ENCODE measurements around the gene PTPRB. TPM values are rescaled to one million over a fixed set of nuclear protein-coding genes. Genes with fewer than 3 reads are reported as not detected.

PTPRB gene
- total and polyA plus RNA-seq, 2 experiments from 2014 or later, result 0.36 to 1.7 TPM

- no peak for DNase-seq (ENCODE audit: low spot score)
- Histone ChIP-seq H3K27ac (no peak overlapping the region), H3K27me3 (no peaks in the 10 kb centered on the region), H3K4me2 (no peak overlapping the region), H3K36me3 (replicated peaks; ENCODE audit: insufficient read depth, low read depth) (no peaks in the 10 kb centered on the region), H2AFZ (no peak overlapping the region), H3K4me3 (no peak overlapping the region), H3K9me3 (ENCODE audit: low read depth) (no peaks in the 10 kb centered on the region), H3K79me2 (no peaks in the 10 kb centered on the region), H4K20me1 (ENCODE audit: insufficient read depth, poor library complexity, severe bottlenecking) (no peaks in the 10 kb centered on the region), H3K9me2 (replicated peaks; ENCODE audit: insufficient read depth) (no peaks in the 10 kb centered on the region), H3K4me1 (ENCODE audit: insufficient read depth) (no peaks in the 10 kb centered on the region)
- TF ChIP-seq EZH2phosphoT487 (IDR thresholded peaks at IDR 0.05; ENCODE audit: low read depth, severe bottlenecking, unreplicated experiment), result no peak
- no peak for TF ChIP-seq EZH2 (IDR thresholded peaks at IDR 0.05; ENCODE audit: borderline replicate concordance)
- no peak for TF ChIP-seq CTCF (IDR thresholded peaks at IDR 0.05; ENCODE audit: poor library complexity)
- WGBS (ENCODE audit: low lambda C conversion rate, missing lambda C conversion rate), result 77% methylated on average over 1 of the region's 1 CpG
These were observed 116.4 kb downstream of the PTPRB start for GRCh38 chr12:70520847-70521246.

GRCh38 chr12:70513426-70513825 is 123.8 kb downstream of the PTPRB start:
- Histone ChIP-seq H3K9me2 (replicated peaks; ENCODE audit: insufficient read depth) (no peaks in the 10 kb centered on the region), H3K4me3 (no peak overlapping the region), H2AFZ (no peak overlapping the region), H3K27ac (no peak overlapping the region), H3K4me2 (no peak overlapping the region), H3K36me3 (replicated peaks; ENCODE audit: insufficient read depth, low read depth) (no peaks in the 10 kb centered on the region), H3K27me3 (no peaks in the 10 kb centered on the region), H3K4me1 (ENCODE audit: insufficient read depth) (no peaks in the 10 kb centered on the region), H3K79me2 (no peaks in the 10 kb centered on the region), H3K9me3 (ENCODE audit: low read depth) (no peaks in the 10 kb centered on the region), H4K20me1 (ENCODE audit: insufficient read depth, poor library complexity, severe bottlenecking) (no peaks in the 10 kb centered on the region)
- DNase-seq (ENCODE audit: low spot score), result no peak
- TF ChIP-seq EZH2phosphoT487 (IDR thresholded peaks at IDR 0.05; ENCODE audit: low read depth, severe bottlenecking, unreplicated experiment), result no peak

- DNase-seq (ENCODE audit: low spot score), result no peak
- no peaks in the 10 kb centered on the region for H3K79me2 ChIP-seq
These were observed 129.1 kb downstream of the PTPRB start for GRCh38 chr12:70508178-70508577.

GRCh38 chr12:70507442-70507841 is 129.8 kb downstream of the PTPRB start:
- no peak for DNase-seq (ENCODE audit: low spot score)
- Histone ChIP-seq H3K27ac (no peak overlapping the region), H2AFZ (no peak overlapping the region), H3K79me2 (no peaks in the 10 kb centered on the region), H3K36me3 (replicated peaks; ENCODE audit: insufficient read depth, low read depth) (no peaks in the 10 kb centered on the region), H3K4me3 (no peak overlapping the region), H3K4me2 (no peak overlapping the region), H3K4me1 (ENCODE audit: insufficient read depth) (no peaks in the 10 kb centered on the region), H3K9me3 (ENCODE audit: low read depth) (no peaks in the 10 kb centered on the region), H3K9me2 (replicated peaks; ENCODE audit: insufficient read depth) (no peaks in the 10 kb centered on the region), H4K20me1 (ENCODE audit: insufficient read depth, poor library complexity, severe bottlenecking) (no peaks in the 10 kb centered on the region), H3K27me3 (no peaks in the 10 kb centered on the region)
- TF ChIP-seq EZH2phosphoT487 (IDR thresholded peaks at IDR 0.05; ENCODE audit: low read depth, severe bottlenecking, unreplicated experiment) (peak; percentile 78), EZH2 (IDR thresholded peaks at IDR 0.05; ENCODE audit: borderline replicate concordance) (no peak), CTCF (IDR thresholded peaks at IDR 0.05; ENCODE audit: poor library complexity) (no peak)
- 27% methylated on average over 2 of the region's 2 CpGs for WGBS (ENCODE audit: low lambda C conversion rate, missing lambda C conversion rate)

More at GRCh38 chr12:70508178-70508577, 129.1 kb downstream of the PTPRB start:
- H3K27ac ChIP-seq, result no peak overlapping the region
- H3K27me3 ChIP-seq, result no peaks in the 10 kb centered on the region
- no peaks in the 10 kb centered on the region for H3K9me2 ChIP-seq (replicated peaks; ENCODE audit: insufficient read depth)
- no peak overlapping the region for H3K4me2 ChIP-seq
- 91% methylated on average over 1 of the region's 1 CpG for WGBS (ENCODE audit: low lambda C conversion rate, missing lambda C conversion rate)
- H3K36me3 ChIP-seq (replicated peaks; ENCODE audit: insufficient read depth, low read depth), result no peaks in the 10 kb centered on the region
- no peaks in the 10 kb centered on the region for H4K20me1 ChIP-seq (ENCODE audit: insufficient read depth, poor library complexity, severe bottlenecking)
- H3K9me3 ChIP-seq (ENCODE audit: low read depth), result no peaks in the 10 kb centered on the region
- no peak overlapping the region for H2AFZ ChIP-seq
- TF ChIP-seq CTCF (IDR thresholded peaks at IDR 0.05; ENCODE audit: poor library complexity) (no peak), EZH2 (IDR thresholded peaks at IDR 0.05; ENCODE audit: borderline replicate concordance) (no peak), EZH2phosphoT487 (IDR thresholded peaks at IDR 0.05; ENCODE audit: low read depth, severe bottlenecking, unreplicated experiment) (no peak)
- no peak overlapping the region for H3K4me3 ChIP-seq
- H3K4me1 ChIP-seq (ENCODE audit: insufficient read depth), result no peaks in the 10 kb centered on the region

All from hepatocyte (in vitro differentiated cells).